ENCODE results near the gene RNF112. TPM values are rescaled to one million over a fixed set of nuclear protein-coding genes. Genes with fewer than 3 reads are reported as not detected.

Gene RNF112
- total RNA-seq, 1 experiment from 2014 or later, result 0.18 TPM

DNA sequence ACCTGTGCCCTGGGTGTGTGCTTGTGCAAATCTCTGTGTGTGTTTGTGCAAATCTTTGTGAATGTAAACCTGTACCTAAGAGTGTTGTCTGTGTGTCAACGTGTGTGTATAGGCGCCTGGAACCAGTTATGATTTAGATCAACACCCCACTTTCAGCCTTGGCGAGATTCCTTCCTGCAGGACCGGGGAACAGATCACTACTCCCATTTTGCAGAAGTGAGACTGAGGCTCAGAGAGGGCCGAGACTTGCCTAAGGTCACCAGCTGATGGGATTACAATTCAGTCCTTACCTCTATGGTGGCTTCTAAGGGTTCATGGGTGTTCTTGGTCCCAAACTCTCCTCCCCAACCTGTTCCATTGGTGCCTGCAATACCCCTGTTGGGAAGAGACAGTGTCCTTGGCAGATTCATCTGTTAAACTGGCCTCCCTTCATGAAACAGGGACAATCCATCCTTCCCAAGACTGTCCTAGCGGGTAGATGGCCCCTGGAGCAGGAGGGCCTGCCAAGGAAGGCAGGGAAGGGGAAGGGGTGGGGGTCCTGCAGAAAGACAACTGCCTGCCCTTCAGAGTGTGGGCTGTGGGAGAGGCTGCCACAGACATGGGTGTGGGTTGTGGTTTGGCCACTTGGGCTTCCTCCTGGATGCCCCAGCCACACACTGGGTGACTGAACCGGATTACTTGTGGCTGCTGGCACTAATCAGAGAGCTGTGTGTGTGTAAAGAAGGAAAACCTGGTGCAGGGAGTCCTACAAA lies 39.6 kb upstream of the RNF112 start:
- Histone ChIP-seq H3K9me2 (replicated peaks; ENCODE audit: low read length) (no peaks in the 10 kb centered on the region), H3K79me2 (ENCODE audit: low read length) (peaks cover 9% of the 10 kb centered on the region; the same call in 1 of the 2 replicates), H3K27ac (ENCODE audit: low read length) (no peak overlapping the region), H4K20me1 (ENCODE audit: low read length) (no peaks in the 10 kb centered on the region), H2AFZ (ENCODE audit: low read length) (no peak overlapping the region), H3K36me3 (ENCODE audit: low read depth, low read length) (no peaks in the 10 kb centered on the region), H3F3A (ENCODE audit: low read length, unreplicated experiment) (no peaks in the 10 kb centered on the region), H3K4me2 (ENCODE audit: low read length) (no peak overlapping the region), H3K4me1 (ENCODE audit: insufficient read depth, low read length) (peaks cover 6% of the 10 kb centered on the region; the same call in 1 of the 2 replicates), H3K9ac (ENCODE audit: low read length) (no peak overlapping the region), H3K9me3 (ENCODE audit: low read length) (no peaks in the 10 kb centered on the region), H3K4me3 (ENCODE audit: low read length) (no peak overlapping the region), H3K27me3 (ENCODE audit: low read length) (no peaks in the 10 kb centered on the region)
- BruUV-seq (replicated peaks), result no TSS peak
- DNase-seq, result no peak
- no peak for ATAC-seq
- CTCF ChIA-PET, result no interaction called here
- TF ChIP-seq CTCF (conservative IDR thresholded peaks at IDR 0.05; ENCODE audit: low read depth, low read length) (no peak), EZH2 (IDR thresholded peaks at IDR 0.05; ENCODE audit: low read length, unreplicated experiment) (no peak), EZH2phosphoT487 (IDR thresholded peaks at IDR 0.05; ENCODE audit: borderline replicate concordance, low read length) (no peak)
- POLR2A ChIA-PET (ENCODE audit: unreplicated experiment), result no interaction called here
- intact Hi-C loops (cut with micrococcal nuclease), result no loop called here

DNA sequence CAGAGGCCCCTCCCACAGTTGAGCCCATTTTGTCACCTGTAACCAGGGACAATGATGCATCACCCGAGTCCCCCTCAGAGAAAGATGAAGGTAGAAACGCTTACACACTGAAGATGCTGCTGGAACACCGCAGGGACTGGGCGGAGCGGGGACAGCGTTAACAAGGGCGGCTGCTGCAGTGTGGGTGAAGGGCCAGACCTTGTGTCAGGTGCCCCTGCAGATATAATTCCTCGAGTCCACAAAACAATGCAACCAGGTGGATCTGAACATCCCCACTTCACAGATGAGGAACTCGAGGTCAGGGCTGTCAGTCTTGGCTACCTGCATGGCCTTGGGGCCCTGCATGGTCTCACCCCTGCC lies 39.0 kb upstream of the RNF112 start:
- Histone ChIP-seq H3K4me1 (ENCODE audit: insufficient read depth, low read length) (peaks cover 9% of the 10 kb centered on the region; the same call in 1 of the 2 replicates), H3K27ac (ENCODE audit: low read length) (no peak overlapping the region), H3K4me3 (ENCODE audit: low read length) (no peak overlapping the region), H3K36me3 (ENCODE audit: low read depth, low read length) (no peaks in the 10 kb centered on the region), H3K79me2 (ENCODE audit: low read length) (peaks cover 9% of the 10 kb centered on the region; the same call in 1 of the 2 replicates), H3K9me2 (replicated peaks; ENCODE audit: low read length) (no peaks in the 10 kb centered on the region), H3F3A (ENCODE audit: low read length, unreplicated experiment) (no peaks in the 10 kb centered on the region), H3K9me3 (ENCODE audit: low read length) (no peaks in the 10 kb centered on the region), H4K20me1 (ENCODE audit: low read length) (no peaks in the 10 kb centered on the region), H3K4me2 (ENCODE audit: low read length) (no peak overlapping the region), H3K27me3 (ENCODE audit: low read length) (no peaks in the 10 kb centered on the region), H2AFZ (ENCODE audit: low read length) (no peak overlapping the region), H3K9ac (ENCODE audit: low read length) (no peak overlapping the region)
- ChIA-PET CTCF (no interaction called here), POLR2A (ENCODE audit: unreplicated experiment) (no interaction called here)
- intact Hi-C loops (cut with micrococcal nuclease), result no loop called here
- no TSS peak for BruUV-seq (replicated peaks)
- no peak for DNase-seq
- no peak for ATAC-seq
- TF ChIP-seq CTCF (conservative IDR thresholded peaks at IDR 0.05; ENCODE audit: low read depth, low read length), result no peak
- no peak for TF ChIP-seq EZH2 (IDR thresholded peaks at IDR 0.05; ENCODE audit: low read length, unreplicated experiment)
- TF ChIP-seq EZH2phosphoT487 (IDR thresholded peaks at IDR 0.05; ENCODE audit: borderline replicate concordance, low read length), result no peak

GRCh38 chr17:19372439-19372838 lies 38.6 kb upstream of the RNF112 start:
- no peak overlapping the region for H3K4me2 ChIP-seq (ENCODE audit: low read length)
- H3K27ac ChIP-seq (ENCODE audit: low read length), result no peak overlapping the region
- H3K4me3 ChIP-seq (ENCODE audit: low read length), result no peak overlapping the region
- H2AFZ ChIP-seq (ENCODE audit: low read length), result no peak overlapping the region
- H3K79me2 ChIP-seq (ENCODE audit: low read length), result peaks cover 9% of the 10 kb centered on the region; the same call in 1 of the 2 replicates
- H3K9me3 ChIP-seq (ENCODE audit: low read length), result no peaks in the 10 kb centered on the region
- TF ChIP-seq EZH2 (IDR thresholded peaks at IDR 0.05; ENCODE audit: low read length, unreplicated experiment) (no peak), EZH2phosphoT487 (IDR thresholded peaks at IDR 0.05; ENCODE audit: borderline replicate concordance, low read length) (no peak), CTCF (conservative IDR thresholded peaks at IDR 0.05; ENCODE audit: low read depth, low read length) (no peak)
- CTCF ChIA-PET, result no interaction called here
- no peaks in the 10 kb centered on the region for H3K27me3 ChIP-seq (ENCODE audit: low read length)
- no peak overlapping the region for H3K9ac ChIP-seq (ENCODE audit: low read length)
- no TSS peak for BruUV-seq (replicated peaks)
- peaks cover 11% of the 10 kb centered on the region; the same call in 1 of the 2 replicates for H3K4me1 ChIP-seq (ENCODE audit: insufficient read depth, low read length)
- intact Hi-C loops (cut with micrococcal nuclease), result no loop called here
- no peak for ATAC-seq
- DNase-seq, result no peak
- no peaks in the 10 kb centered on the region for H3K36me3 ChIP-seq (ENCODE audit: low read depth, low read length)
- H4K20me1 ChIP-seq (ENCODE audit: low read length), result no peaks in the 10 kb centered on the region
- no peaks in the 10 kb centered on the region for H3F3A ChIP-seq (ENCODE audit: low read length, unreplicated experiment)
- no peaks in the 10 kb centered on the region for H3K9me2 ChIP-seq (replicated peaks; ENCODE audit: low read length)
- POLR2A ChIA-PET (ENCODE audit: unreplicated experiment), result no interaction called here
